ENCODE results near the gene DNAH14.

The DNAH14 gene

DNA sequence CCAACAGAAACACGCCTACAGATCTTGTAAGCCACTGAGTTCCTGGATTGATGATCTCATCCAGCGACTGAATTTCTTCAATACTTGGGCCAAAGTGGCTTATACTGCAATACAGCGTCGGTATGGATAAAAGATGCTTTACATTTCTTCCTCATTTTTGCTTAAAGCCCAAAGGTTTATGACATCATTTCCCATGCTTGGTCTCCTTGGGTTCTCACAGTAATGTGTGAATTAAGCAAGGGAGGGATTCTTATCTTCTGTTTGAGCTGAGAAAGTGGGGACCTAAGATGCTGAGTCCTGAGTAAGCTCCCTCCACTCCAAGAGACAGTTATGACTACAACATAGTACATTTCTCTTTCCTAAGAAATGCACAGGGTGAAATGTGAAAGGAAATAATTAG lies 458.9 kb downstream of the DNAH14 start:
- in situ Hi-C loops (cut with MboI; ENCODE audit: low sequenced_read_pairs), result no loop called here

DNA sequence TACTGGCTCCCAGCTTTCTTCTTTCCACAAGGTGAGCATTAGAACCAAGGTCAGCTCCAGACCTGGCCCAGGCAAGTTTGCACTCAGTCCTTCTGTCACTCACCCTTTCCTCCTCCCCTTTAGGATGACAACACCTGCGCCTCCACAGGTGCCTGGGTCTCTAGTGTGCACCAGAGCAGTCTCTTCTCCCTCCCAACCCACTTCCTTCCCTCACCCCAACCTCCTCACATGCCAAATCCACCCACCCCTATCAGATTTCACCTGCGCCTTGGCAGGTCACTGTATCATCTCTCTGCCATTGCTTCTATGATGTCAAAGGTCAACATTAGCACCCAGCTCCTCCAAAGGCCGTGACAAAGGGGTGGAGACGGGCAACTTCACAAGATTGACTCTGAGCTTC lies 460.4 kb downstream of the DNAH14 start:
- in situ Hi-C loops (cut with MboI; ENCODE audit: low sequenced_read_pairs), result no loop called here

DNA sequence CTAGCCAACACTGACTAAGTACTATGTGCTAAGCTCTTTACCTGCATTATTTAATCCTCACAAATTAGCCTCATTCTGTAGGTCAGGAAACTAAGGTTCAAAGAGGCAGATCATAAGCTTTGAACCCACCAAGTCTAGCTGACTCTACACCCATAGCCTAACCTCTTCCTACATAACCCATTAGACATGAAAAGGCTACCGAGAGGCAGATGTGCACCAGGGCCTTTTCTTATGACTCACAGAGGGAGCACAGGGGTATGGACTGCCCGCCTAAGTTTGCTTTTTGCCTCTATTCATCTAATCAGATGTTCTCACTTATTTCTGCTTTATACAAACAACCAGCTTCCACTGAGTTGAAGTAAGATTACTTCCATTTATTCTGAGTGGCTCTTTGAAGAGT lies 466.9 kb downstream of the DNAH14 start:
- in situ Hi-C loops (cut with MboI; ENCODE audit: low sequenced_read_pairs), result no loop called here

DNA sequence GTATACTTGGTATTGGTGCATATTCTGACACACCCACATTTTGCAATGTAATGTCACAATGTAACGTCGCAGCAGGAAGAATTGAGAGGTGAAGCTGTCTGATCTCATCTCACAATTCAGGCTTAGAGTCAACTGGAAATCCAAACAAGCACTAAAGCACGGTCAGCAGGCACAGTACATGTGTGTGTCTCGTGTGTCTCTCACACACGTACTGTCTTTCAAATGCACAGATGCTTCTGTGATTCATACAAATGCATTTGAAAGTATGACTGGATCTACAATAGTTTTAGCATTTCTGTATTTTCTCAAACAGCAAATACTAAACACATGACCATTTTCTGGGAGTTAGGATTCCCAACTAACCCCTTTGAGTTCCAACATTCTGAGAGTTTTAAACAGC lies 471.5 kb downstream of the DNAH14 start:
- in situ Hi-C loops (cut with MboI; ENCODE audit: low sequenced_read_pairs), result no loop called here

DNA sequence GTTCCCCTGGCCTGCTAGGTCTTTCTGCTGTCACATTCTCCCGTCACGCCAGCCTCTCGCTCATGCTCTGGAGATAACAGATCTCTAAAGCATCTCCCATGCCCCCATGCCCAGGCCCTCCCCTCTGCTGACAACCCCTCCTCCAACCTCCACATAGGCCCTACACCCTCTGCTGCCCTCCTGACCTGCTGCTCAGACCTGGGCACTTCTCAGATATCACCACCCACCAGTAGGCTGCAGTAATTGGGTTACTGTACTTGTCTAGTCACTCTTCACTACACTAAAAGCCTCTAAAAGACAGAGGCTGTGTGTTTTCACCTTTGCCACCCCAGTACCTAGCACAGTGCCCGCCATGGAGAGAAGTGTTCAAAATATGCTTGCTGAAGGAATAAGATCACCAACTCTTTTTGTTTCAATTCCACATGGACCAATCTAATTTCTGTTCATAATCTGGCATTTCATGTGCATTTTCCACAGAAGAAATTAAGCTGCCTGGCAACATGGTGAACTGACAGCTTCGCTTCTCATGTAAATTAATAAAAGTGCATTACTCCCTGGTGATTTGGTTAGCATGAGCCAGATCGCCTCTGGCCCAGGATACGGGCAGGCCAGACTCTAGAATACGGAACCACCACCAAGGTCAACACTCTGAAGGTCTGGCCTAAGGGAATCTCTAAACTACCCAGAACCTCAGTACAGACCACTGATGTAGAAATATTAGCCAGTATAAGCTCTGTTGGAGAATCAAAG lies 477.7 kb downstream of the DNAH14 start:
- in situ Hi-C loops (cut with MboI; ENCODE audit: low sequenced_read_pairs), result no loop called here

DNA sequence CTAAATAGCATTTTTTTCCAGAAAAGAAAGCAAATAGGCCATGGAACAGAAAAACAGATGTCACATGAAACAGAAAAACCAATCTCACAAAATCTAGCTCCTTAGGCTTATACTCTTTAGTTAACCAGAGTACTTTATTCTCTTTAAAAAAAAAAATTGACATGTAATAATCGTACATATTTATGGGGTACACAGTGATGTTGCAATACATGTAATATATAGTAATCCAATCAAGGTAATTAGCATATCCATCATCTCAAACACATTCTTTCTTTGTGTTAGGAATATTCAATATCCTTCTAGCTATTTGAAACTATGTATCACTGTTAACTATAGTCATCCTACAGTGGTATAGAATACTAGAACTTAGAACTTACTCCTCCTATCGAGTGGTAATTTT lies 478.3 kb downstream of the DNAH14 start:
- in situ Hi-C loops (cut with MboI; ENCODE audit: low sequenced_read_pairs), result no loop called here

DNA sequence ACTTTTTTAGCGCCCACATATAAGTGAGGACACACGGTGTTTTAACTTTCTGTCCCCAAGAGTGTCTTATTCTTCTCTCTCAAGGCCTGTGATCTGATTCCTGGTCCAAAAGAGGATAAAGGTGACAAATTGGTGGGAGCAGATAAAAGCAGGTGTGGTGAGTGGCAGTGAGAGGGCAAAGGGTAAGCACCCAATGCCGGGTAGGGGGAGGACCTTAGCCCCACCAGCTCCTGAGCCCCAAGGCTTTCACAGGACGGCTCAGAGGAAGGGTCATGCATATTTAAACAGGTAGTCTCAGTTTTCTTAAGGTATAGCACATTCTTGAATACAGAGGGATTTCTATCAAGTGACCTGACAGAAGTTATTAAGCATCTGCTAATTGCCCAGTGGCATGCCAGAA lies 478.8 kb downstream of the DNAH14 start:
- in situ Hi-C loops (cut with MboI; ENCODE audit: low sequenced_read_pairs), result no loop called here

DNA sequence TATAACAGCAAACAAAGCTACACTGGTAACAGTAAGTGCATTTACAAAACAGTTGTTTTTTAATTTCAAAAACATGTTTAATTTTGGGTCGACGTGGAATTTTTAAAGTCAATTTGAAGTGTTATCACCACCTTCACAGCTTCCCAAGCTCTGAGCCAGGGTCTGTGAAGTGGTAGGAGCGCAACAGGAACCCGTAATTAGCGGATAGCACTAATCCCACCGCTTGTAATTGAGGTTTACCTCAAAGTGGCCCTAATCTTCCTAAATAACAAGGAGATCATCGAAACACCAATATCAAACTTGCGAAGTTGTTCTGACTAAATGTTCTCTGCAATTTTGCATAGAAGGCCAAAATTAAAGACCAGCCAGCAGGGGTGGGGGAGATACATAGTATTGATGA lies 479.6 kb downstream of the DNAH14 start:
- in situ Hi-C loops (cut with MboI; ENCODE audit: low sequenced_read_pairs), result no loop called here

DNA sequence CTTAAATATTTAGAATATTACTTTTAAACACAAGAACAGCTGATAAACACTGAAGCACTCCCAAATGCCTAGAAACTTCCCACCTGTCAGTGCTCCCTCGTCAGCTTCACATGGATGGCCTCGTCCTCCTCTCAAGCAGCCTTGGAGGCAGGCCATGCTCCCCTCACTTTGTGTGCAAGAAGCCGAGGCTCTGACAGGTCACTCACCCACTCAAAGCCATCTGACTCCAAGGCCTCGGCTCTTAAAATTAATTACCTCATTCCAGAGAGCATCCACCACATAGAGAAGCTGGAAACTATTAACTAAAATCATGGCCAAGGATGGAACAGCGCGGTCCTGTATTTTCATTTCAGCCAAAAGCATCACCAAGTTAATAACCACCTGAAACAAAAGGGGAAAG lies 480.6 kb downstream of the DNAH14 start:
- in situ Hi-C loops (cut with MboI; ENCODE audit: low sequenced_read_pairs), result no loop called here

DNA sequence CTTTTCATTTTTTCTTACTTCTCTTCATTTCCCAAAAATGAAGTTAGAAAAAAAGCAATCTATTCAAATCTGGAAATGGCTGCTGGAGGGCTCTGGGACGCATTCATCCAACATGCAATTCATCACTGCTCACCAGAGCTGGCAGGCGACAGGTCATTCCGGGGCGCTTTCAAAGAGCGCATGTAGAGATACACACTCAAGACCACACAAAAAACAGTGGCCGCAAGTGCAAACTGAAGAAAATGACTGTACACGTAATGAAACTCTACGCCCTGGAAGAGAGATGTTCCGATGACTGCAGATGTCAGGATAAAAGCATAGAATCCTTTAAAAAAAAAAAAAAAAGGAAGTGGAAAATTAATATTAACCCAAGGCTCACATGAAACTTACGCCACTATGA lies 482.8 kb downstream of the DNAH14 start:
- in situ Hi-C loops (cut with MboI; ENCODE audit: low sequenced_read_pairs), result no loop called here

DNA sequence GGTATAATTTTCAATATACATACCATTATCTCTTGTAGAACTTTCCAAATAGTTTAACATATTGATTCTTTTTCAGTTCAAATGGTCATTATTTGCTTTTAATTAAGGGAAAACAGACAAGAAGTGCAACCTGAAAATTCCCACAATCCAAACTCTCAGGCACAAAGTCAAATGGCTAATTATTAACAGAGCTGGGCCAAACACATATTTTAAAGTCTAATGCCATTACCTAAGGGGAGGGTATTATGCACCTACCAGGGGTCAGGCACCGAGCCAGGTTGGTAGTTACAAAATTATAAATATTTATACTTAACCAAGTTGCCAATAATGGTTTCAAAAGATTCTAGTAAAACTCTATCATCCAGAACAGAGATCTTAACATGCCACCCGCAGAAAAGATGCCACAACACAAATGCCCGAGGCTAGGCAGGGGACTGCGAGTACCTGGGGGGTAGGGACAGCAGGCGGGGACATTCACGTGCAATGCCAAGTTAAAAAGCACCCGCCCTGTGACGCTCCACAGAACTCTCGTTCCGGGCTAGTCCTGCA lies 483.4 kb downstream of the DNAH14 start:
- in situ Hi-C loops (cut with MboI; ENCODE audit: low sequenced_read_pairs), result no loop called here

DNA sequence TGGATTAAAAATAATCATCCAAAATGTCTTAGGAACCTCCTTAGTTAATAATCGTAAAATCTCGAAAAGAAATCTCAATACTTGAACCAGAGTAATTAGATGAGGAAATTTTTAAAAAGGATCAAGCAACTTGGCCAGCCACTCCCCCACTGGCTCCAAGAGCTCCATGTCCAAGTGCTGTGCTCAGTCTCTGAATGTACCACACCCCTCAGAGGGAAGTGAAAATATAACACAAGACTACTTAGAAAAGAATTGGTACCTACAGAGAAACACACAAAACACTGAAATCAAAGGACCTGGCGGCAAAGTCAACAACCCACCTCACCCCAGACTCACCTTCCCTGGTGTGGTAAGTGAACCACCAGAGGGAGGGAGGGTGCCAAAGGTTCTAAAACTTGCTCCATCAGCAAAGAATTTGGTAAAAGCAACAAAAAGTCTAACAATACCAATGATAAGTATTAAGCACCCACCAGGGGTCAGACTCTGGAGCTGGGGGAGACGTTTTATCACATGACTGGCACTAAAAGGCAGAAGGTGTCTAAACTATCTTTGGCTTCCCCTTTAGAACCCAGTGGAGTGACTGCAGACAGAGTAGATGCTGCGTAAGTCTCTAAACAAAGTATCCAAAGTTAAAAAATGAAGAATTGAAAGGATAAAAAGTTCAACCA lies 484.4 kb downstream of the DNAH14 start:
- in situ Hi-C loops (cut with MboI; ENCODE audit: low sequenced_read_pairs), result no loop called here

DNA sequence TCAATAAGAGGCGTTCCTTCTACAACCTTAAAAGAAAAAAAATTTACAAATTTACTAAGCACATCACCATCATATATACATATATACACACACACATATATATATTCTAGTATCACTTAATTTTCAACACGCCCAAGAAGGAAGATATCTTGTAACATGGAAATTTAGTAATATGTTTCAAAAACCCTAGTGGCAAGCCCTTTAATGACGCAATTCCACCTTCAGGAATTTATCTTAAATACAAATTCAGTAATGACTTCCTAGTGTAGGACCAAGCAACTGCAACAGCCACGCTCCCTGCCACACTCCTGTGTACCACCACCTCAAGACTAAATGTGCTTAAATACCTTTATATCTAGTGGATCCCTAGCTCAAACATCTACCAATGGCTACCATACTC lies 485.8 kb downstream of the DNAH14 start:
- in situ Hi-C loops (cut with MboI; ENCODE audit: low sequenced_read_pairs), result no loop called here

DNA sequence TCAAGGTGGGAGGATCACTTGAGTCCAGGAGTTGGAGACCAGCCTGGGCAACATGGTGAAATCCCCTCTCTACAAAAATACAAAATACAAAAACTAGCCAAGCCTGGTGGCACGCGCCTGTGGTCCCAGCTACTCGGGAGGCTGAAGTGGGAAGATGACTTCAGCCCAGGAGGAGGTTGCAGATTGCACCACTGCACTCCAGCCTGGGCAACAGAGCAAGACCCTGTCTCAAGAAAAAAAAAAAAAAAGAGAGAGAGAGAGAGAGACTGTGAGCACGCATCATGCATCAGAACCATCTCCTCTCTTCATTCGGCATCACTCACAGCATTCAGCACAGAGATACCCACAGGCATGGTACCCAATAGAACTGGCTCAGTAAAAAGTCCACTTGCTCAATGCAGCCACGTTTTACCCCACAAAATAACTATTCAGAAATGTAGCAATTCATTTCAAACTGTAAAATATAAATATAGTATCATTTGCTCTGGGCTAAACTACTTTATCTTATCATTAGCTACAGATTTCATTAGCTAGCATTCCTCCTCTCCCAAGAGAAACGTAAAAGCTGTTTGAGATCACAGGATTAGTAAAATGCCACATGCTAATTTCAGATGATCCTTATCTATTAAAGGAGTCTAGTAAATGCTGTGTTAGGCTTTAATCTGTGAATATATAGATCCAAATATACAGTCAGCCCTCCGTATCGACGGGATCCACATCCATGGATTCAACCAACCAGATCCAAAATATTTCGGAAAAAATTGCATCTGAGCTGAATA lies 486.7 kb downstream of the DNAH14 start:
- in situ Hi-C loops (cut with MboI; ENCODE audit: low sequenced_read_pairs), result no loop called here

DNA sequence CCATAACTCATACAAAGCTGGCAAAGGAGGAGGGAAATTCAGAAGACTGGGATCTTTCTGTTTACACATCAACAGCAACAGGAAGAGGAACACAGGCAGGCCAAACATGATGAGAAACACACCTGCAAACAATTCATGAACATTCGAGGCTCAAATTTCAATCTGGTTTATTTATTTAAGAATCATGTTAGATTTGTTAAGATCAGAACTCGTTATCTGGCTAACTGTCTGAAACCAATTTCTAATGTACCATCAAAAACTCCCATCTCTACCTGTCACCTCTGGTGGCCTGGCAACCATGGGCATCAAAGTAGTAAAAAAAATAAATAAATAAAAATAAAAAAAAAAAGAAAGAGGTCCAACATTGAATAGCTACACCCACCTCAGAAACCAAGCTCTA lies 488.6 kb downstream of the DNAH14 start:
- in situ Hi-C loops (cut with MboI; ENCODE audit: low sequenced_read_pairs), result no loop called here

DNA sequence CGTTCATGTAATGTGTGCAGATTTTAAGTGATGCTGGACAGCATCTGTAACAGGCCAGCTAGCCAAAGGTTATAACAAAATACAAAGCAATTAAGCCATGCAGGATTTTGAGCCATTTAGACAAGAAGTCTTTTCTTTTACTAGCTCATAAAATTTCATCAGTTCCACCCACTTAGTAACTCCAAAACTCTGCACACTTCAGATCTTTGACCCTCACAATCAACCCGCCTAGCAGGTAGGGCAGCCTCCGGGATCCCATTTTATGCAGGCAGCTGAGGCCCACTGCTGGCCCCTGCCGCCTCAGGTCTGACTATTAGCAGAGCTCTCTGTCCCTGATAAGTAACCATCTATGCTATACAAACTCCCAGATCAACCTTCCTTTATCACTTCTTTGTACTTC lies 489.1 kb downstream of the DNAH14 start:
- in situ Hi-C loops (cut with MboI; ENCODE audit: low sequenced_read_pairs), result no loop called here

DNA sequence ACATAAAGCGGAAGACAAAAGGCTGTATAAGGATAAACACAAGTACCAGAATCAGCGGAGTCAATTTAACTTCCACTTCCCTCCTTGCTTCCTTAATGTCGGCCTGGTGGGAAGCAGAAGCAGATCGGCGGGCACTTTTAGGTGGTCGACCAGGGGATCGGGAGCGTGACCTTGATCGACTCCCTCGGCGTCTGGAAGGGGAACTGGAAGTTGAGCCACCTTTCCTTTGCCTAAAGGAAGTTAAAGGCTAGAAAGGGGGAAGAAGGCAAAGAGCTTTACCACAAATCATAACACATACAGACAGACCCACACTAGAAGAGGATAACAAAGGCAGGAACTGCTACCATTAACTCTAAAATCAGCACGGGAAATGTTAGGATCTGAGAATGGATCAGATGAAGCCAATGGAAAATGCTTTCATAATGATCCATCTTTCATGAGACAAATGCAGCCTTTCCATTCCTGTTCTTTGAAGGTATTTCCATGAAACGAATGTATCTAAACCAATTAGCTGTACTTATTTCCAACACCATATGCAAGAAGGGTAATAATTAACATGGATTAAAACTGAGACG lies 492.6 kb downstream of the DNAH14 start:
- in situ Hi-C loops (cut with MboI; ENCODE audit: low sequenced_read_pairs), result no loop called here

DNA sequence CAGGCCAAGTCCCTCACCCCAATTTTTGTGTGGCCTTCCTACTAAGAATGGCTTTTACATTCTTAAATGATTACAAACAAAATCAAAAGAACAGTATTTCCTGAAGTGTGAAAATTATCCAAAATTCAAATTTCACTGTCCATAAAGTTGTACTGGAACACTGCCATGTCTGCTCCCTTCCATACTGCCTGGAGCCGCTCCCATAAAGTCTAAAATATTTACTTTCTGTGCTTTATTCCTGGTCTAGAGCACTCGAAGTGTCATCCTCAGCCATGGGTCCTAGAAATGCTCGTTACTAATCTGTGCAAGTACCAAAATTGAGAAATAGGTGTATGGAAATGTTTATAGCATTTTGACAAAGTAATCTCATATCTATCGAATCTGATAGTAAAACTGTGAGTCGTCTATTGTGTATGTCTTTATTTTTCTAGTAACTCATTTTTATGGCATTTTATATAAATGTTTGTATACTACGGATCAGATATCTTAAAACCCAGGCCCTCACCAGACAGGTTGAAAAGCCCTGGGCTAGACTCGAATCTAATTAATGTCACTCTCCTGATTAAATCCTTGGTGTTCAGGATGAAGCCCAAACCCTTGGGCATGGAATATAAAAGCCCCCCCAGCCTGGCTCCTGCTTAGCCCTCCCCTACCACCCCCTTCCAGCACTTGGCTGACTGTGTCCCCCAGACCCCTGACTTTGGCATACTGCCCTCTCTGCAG lies 493.5 kb downstream of the DNAH14 start:
- in situ Hi-C loops (cut with MboI; ENCODE audit: low sequenced_read_pairs), result no loop called here

DNA sequence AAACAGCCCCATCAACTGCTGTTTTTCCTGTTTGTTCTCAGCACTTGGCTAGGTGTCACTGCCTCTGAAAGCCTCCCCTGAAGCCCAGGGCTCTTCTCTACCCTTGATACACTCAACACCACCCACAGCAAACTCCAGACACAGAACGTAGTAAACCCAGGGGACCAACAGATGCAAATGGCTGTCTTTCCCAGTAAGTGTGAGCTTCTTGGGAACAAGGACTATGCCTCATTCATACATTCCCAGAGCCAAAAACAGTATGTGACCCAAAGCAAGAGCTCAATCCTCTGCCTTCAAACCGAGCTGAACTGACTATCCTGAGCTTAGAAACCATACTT lies 494.0 kb downstream of the DNAH14 start:
- in situ Hi-C loops (cut with MboI; ENCODE audit: low sequenced_read_pairs), result no loop called here

DNA sequence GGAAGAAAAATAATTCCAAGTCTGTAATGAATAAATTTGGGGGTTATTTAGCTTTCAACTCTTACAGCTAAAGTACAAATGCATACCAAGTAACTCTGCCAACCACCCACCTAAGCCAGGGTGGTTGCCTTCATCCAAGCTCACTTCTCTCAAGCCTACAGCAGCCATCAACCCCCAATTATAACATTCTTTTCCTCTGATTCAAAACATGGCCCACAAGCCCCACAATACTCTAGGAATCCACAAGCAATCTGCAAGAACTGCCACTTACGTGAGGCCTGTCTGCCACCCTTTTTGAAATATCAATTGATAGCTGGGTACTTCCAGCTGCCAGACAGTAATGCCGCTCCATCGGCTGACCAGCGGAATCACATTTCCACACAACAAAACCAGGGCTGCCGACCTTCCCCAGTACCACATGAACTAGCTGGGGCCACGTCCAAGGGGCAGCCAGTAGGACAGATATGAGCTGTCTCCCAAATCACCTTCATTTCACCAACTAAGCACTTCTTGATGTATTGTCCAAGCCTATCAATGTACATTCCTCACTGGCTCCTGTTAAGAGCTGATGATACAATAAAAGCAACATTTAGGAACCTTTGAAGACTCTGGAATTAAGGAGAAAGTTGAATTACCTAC lies 495.2 kb downstream of the DNAH14 start:
- in situ Hi-C loops (cut with MboI; ENCODE audit: low sequenced_read_pairs), result no loop called here

All from HL-60/S4 treated with retinoic acid at 250 ng/mL for 4 days and 3 days (cell line).